IMR-90 (cell line): ENCODE data around the gene DRD5. TPM values are rescaled to one million over a fixed set of nuclear protein-coding genes. Genes with fewer than 3 reads are reported as not detected.

Experiments used
- ATAC-seq: fragments of 200-7000 bp; cut with Tn5 transposase; 2 replicates; pipeline ENCODE4 v1.9.1; 2020; ENCODE audit warnings: low read depth, mild to moderate bottlenecking, moderate library complexity
- BruUV-seq: library from RNA; stranded (reverse); fragments of 400-500 nt; replicated peaks from 2 replicates; lab custom pipeline; 2021; lab: Mats Ljungman, UMichigan
- CTCF ChIA-PET: fragments of 300-600 bp; formaldehyde crosslinking; extraction: SDS; loops from one replicate; lab custom pipeline; 2021; ENCODE audit warnings: antibody characterized with exemption; lab: Yijun Ruan, JAX
- POLR2A ChIA-PET: fragments of 300-600 bp; sonication (Branson Sonifier 250); formaldehyde crosslinking; loops from one replicate; lab custom pipeline; 2022; ENCODE audit warnings: antibody characterized with exemption; ENCODE audit not compliant: unreplicated experiment; lab: Charles Lee
- DNase-seq: peaks from one replicate; pipeline ENCODE4 v3.0.0; 2013
- H2AFZ ChIP-seq: replicated peaks from 2 replicates; pipeline ENCODE3; 2013; ENCODE audit warnings: low read length, mild to moderate bottlenecking; ENCODE audit not compliant: poor library complexity
- H2AK5ac ChIP-seq: 2 replicates; pipeline ENCODE4 v1.6.1; 2013; ENCODE audit warnings: low read depth, low read length, inconsistent platforms
- H2AK9ac ChIP-seq: replicated peaks from 2 replicates; pipeline ENCODE3; 2013; ENCODE audit warnings: mild to moderate bottlenecking, low read depth, low read length, moderate library complexity; ENCODE audit not compliant: poor library complexity
- H2BK120ac ChIP-seq: 2 replicates; pipeline ENCODE4 v1.6.1; 2013; ENCODE audit warnings: low read depth, low read length, inconsistent platforms
- H2BK15ac ChIP-seq: 3 replicates; pipeline ENCODE4 v1.6.1; 2013; ENCODE audit warnings: low read depth, low read length, inconsistent platforms
- H2BK20ac ChIP-seq: 2 replicates; pipeline ENCODE4 v1.6.1; 2013; ENCODE audit warnings: low read depth, mild to moderate bottlenecking, inconsistent platforms, low read length, moderate library complexity
- H2BK5ac ChIP-seq: 2 replicates; pipeline ENCODE4 v1.6.1; 2013; ENCODE audit warnings: mild to moderate bottlenecking, low read depth, low read length, inconsistent platforms; ENCODE audit not compliant: poor library complexity, severe bottlenecking
- H3K14ac ChIP-seq: replicated peaks from 2 replicates; pipeline ENCODE4 v1.6.1; 2013; ENCODE audit warnings: low read depth, low read length, inconsistent platforms
- H3K18ac ChIP-seq: 2 replicates; pipeline ENCODE4 v1.6.1; 2013; ENCODE audit warnings: low read depth, low read length, control low read depth
- H3K23ac ChIP-seq: 2 replicates; pipeline ENCODE4 v1.6.1; 2013; ENCODE audit warnings: low read depth, low read length, inconsistent platforms
- H3K27ac ChIP-seq: 2 replicates; pipeline ENCODE4 v1.5.1; 2013; ENCODE audit warnings: mild to moderate bottlenecking, control low read depth, low read length; ENCODE audit not compliant: insufficient read depth
- H3K27me3 ChIP-seq: 2 replicates; pipeline ENCODE4 v1.6.1; 2013; ENCODE audit warnings: low read length; ENCODE audit not compliant: control insufficient read depth, insufficient read depth
- H3K36me3 ChIP-seq: 2 replicates; pipeline ENCODE4 v1.6.1; 2013; ENCODE audit warnings: low read length, mixed read lengths; ENCODE audit not compliant: control insufficient read depth, insufficient read depth
- H3K4ac ChIP-seq: 2 replicates; pipeline ENCODE4 v1.6.1; 2013; ENCODE audit warnings: low read depth, low read length, inconsistent platforms
- H3K4me1 ChIP-seq: 2 replicates; pipeline ENCODE4 v1.6.1; 2013; ENCODE audit warnings: low read length, mixed read lengths; ENCODE audit not compliant: control insufficient read depth, insufficient read depth
- H3K4me2 ChIP-seq: 2 replicates; pipeline ENCODE4 v1.6.1; 2013; ENCODE audit warnings: low read depth, mild to moderate bottlenecking, control low read depth, low read length, moderate library complexity
- H3K4me3 ChIP-seq: 2 replicates; pipeline ENCODE4 v1.5.1; 2013; ENCODE audit warnings: low read depth, mild to moderate bottlenecking, control low read depth, low read length, moderate library complexity; ENCODE audit not compliant: insufficient read depth
- H3K56ac ChIP-seq: 2 replicates; pipeline ENCODE4 v1.6.1; 2013; ENCODE audit warnings: low read length, inconsistent platforms; ENCODE audit not compliant: insufficient read depth; ENCODE audit errors: extremely low read depth
- H3K79me1 ChIP-seq, 2 experiments: 2 replicates each; pipeline ENCODE4 v1.6.1; 2013; ENCODE audit warnings: low read length in 2 of 2, inconsistent platforms in 1 of 2, low read depth in 1 of 2
- H3K9ac ChIP-seq: 2 replicates; pipeline ENCODE4 v1.6.1; 2013; ENCODE audit warnings: low read depth, low read length, control low read depth
- H3K9me1 ChIP-seq: 2 replicates; pipeline ENCODE4 v1.6.1; 2013; ENCODE audit warnings: low read length, inconsistent platforms; ENCODE audit not compliant: insufficient read depth
- H3K9me3 ChIP-seq: 2 replicates; pipeline ENCODE4 v1.6.1; 2013; ENCODE audit warnings: low read length; ENCODE audit not compliant: control insufficient read depth, insufficient read depth
- H4K20me1 ChIP-seq: 2 replicates; pipeline ENCODE4 v1.6.1; 2013; ENCODE audit warnings: low read length, inconsistent platforms; ENCODE audit not compliant: insufficient read depth
- H4K5ac ChIP-seq: 2 replicates; pipeline ENCODE4 v1.6.1; 2013; ENCODE audit warnings: mild to moderate bottlenecking, low read depth, low read length, control low read depth
- H4K8ac ChIP-seq, 2 experiments: 2 replicates each; pipeline ENCODE4 v1.6.1; 2013; ENCODE audit warnings: low read depth in 2 of 2, low read length in 2 of 2, control low read depth in 1 of 2, inconsistent platforms in 1 of 2
- H4K91ac ChIP-seq: 2 replicates; pipeline ENCODE4 v1.6.1; 2013; ENCODE audit warnings: low read depth, low read length, inconsistent platforms; ENCODE audit not compliant: insufficient read depth
- BHLHE40 ChIP-seq: fragments of 150-350 bp; IDR thresholded peaks from 2 replicates; pipeline ENCODE4 v1.6.1; 2016; ENCODE audit warnings: mild to moderate bottlenecking, low read depth, low read length
- CEBPB ChIP-seq: IDR thresholded peaks from 2 replicates; pipeline ENCODE4 v1.6.1; 2012; ENCODE audit warnings: low read depth, low read length, improper control_type of control experiment
- CHD1 ChIP-seq: IDR thresholded peaks from 2 replicates; pipeline ENCODE4 v1.6.1; 2012; ENCODE audit warnings: low read depth, low read length, improper control_type of control experiment
- FOS ChIP-seq: fragments of 150-350 bp; IDR thresholded peaks from 2 replicates; pipeline ENCODE4 v1.6.1; 2016; ENCODE audit warnings: low read depth, low read length
- MAFK ChIP-seq: IDR thresholded peaks from 2 replicates; pipeline ENCODE4 v1.6.1; 2012; ENCODE audit warnings: low read depth, low read length, improper control_type of control experiment
- MAZ ChIP-seq: IDR thresholded peaks from 2 replicates; pipeline ENCODE4 v1.6.1; 2012; ENCODE audit warnings: low read depth, mild to moderate bottlenecking, low read length, improper control_type of control experiment, moderate library complexity, borderline replicate concordance
- MXI1 ChIP-seq: IDR thresholded peaks from 2 replicates; pipeline ENCODE4 v1.6.1; 2012; ENCODE audit warnings: low read depth, mild to moderate bottlenecking, low read length, moderate library complexity, borderline replicate concordance
- NFE2L2 ChIP-seq: fragments of 150-350 bp; IDR thresholded peaks from 2 replicates; pipeline ENCODE4 v1.6.1; 2016; ENCODE audit warnings: low read depth, mild to moderate bottlenecking, low read length
- POLR2A ChIP-seq: IDR thresholded peaks from 2 replicates; pipeline ENCODE4 v1.6.1; 2012; ENCODE audit warnings: mild to moderate bottlenecking, low read depth, low read length
- RAD21 ChIP-seq: IDR thresholded peaks from 2 replicates; pipeline ENCODE4 v1.6.1; 2012; ENCODE audit warnings: low read length, improper control_type of control experiment
- RCOR1 ChIP-seq: IDR thresholded peaks from 2 replicates; pipeline ENCODE4 v1.6.1; 2012; ENCODE audit warnings: mild to moderate bottlenecking, low read length, improper control_type of control experiment; ENCODE audit not compliant: insufficient replicate concordance
- RFX5 ChIP-seq: IDR thresholded peaks from 2 replicates; pipeline ENCODE4 v1.8.0; 2012; ENCODE audit warnings: low read depth, mild to moderate bottlenecking, low read length, moderate library complexity
- SMC3 ChIP-seq: fragments of 150-350 bp; IDR thresholded peaks from 2 replicates; pipeline ENCODE4 v1.6.1; 2016; ENCODE audit warnings: low read depth, mild to moderate bottlenecking, antibody characterized with exemption, low read length, moderate library complexity
- WGBS, 2 experiments: methylation state at CpG; one replicate each; pipeline versions ENCODE4 v1.1.5 to v1.1.7; 2013; ENCODE audit warnings: missing lambda C conversion rate in 2 of 2; ENCODE audit not compliant: insufficient read length in 1 of 2; ENCODE audit errors: extremely low coverage in 2 of 2; 5-methylcytosine and 5-hydroxymethylcytosine counted together
- dilution Hi-C: fragments of 300-500 bp; cut with HindIII; formaldehyde crosslinking; loops from one replicate; pipeline ENCODE4 v1.14.3; 2018; ENCODE audit warnings: low sequenced_read_pairs; ENCODE audit not compliant: unreplicated experiment
- in situ Hi-C: fragments of 300-500 bp; cut with MboI; formaldehyde crosslinking; loops from 3 replicates; pipeline ENCODE4 v1.14.3; 2019; ENCODE audit warnings: low sequenced_read_pairs, inconsistent platforms, mixed read lengths
- intact Hi-C: fragments of 100-400 bp; cut with micrococcal nuclease; formaldehyde crosslinking; loops from 2 replicates; pipeline ENCODE4 v1.10.0; 2022
- polyA plus RNA-seq, 3 experiments: library from polyadenylated mRNA; depleted of rRNA; stranded (reverse); fragments of >200 nt; gene quantifications; 2 replicates each; pipeline ENCODE4 v1.2.3, GENCODE V29; 2012; ENCODE audit warnings: low replicate concordance in 1 of 3
- total RNA-seq: library from RNA; depleted of rRNA; stranded (reverse); fragments of >200 nt; gene quantifications from 2 replicates; pipeline ENCODE4 v1.2.3, GENCODE V29; 2012
- TF ChIP-seq, protein P1 (sequence below): fragments of 150-350 bp; IDR thresholded peaks from 2 replicates; pipeline ENCODE4 v1.6.1; 2016; ENCODE audit warnings: low read depth, mild to moderate bottlenecking, low read length, moderate library complexity, borderline replicate concordance
- TF ChIP-seq, protein P2 (sequence below): conservative IDR thresholded peaks from 2 replicates; pipeline ENCODE4 v1.5.1; 2012; ENCODE audit warnings: mild to moderate bottlenecking, low read depth, low read length, improper control_type of control experiment
- TF ChIP-seq, protein P3 (sequence below): fragments of 150-350 bp; IDR thresholded peaks from 2 replicates; pipeline ENCODE4 v1.6.1; 2017; ENCODE audit warnings: mild to moderate bottlenecking, antibody characterized with exemption, low read length, low read depth

DRD5 gene
- total and polyA plus RNA-seq, 2 of the 4 experiments (the other 2 are of a cell fraction): not detected

DNA sequence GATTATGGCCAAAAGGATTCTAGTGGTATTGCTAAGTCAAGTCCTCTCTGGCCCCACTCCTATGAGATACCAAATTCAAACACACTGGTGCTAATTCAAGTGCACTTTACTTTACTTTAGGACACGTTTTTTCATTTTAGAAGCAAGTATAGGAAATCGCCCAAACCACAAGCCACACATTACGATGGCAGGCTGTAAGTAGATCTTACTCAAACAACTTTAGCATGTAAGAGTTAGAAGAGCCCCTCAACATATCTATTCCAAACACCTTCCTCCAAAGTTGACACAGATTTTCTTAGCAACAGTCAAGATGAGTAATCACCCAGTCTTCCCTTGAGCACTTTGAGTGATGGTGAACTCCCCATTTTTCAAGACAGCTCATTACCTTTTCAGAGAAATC is 43.6 kb downstream of the DRD5 start:
- WGBS, 2 experiments: no CpG with 5 or more reads among the region's 3 CpGs
- Histone ChIP-seq H3K23ac (no peak overlapping the region), H3K9ac (no peak overlapping the region), H3K4me2 (no peak overlapping the region), H4K91ac (no peak overlapping the region), H3K9me1 (no peaks in the 10 kb centered on the region), H3K4ac (no peak overlapping the region), H3K18ac (no peak overlapping the region), H3K27me3 (no peaks in the 10 kb centered on the region), H2AK9ac (no peak overlapping the region), H2BK120ac (no peak overlapping the region), H3K4me3 (no peak overlapping the region), H3K79me1 (no peaks in the 10 kb centered on the region), H3K36me3 (no peaks in the 10 kb centered on the region), H3K4me1 (no peaks in the 10 kb centered on the region), H2BK5ac (no peak overlapping the region), H2AK5ac (no peak overlapping the region), H2BK20ac (no peak overlapping the region), H4K8ac (no peak overlapping the region), H2BK15ac (no peak overlapping the region), H4K20me1 (no peaks in the 10 kb centered on the region), H3K56ac (no peak overlapping the region), H2AFZ (no peak overlapping the region), H3K9me3 (no peaks in the 10 kb centered on the region), H3K14ac (no peak overlapping the region), H4K5ac (no peak overlapping the region), H3K27ac (no peak overlapping the region)
- intact Hi-C loops (no loop called here), in situ Hi-C loops (no loop called here), dilution Hi-C loops (no loop called here)
- ChIA-PET POLR2A (no interaction called here), CTCF (no interaction called here)
- ATAC-seq: no peak
- no TSS peak for BruUV-seq
- TF ChIP-seq BHLHE40 (no peak), MXI1 (no peak), CEBPB (no peak), RFX5 (no peak), POLR2A (no peak), FOS (no peak), RAD21 (no peak), RCOR1 (no peak), NFE2L2 (no peak), CHD1 (no peak), MAZ (no peak), SMC3 (no peak), MAFK (no peak)
- TF ChIP-seq, protein P1, sequence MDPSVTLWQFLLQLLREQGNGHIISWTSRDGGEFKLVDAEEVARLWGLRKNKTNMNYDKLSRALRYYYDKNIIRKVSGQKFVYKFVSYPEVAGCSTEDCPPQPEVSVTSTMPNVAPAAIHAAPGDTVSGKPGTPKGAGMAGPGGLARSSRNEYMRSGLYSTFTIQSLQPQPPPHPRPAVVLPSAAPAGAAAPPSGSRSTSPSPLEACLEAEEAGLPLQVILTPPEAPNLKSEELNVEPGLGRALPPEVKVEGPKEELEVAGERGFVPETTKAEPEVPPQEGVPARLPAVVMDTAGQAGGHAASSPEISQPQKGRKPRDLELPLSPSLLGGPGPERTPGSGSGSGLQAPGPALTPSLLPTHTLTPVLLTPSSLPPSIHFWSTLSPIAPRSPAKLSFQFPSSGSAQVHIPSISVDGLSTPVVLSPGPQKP: no peak
- TF ChIP-seq, protein P2, sequence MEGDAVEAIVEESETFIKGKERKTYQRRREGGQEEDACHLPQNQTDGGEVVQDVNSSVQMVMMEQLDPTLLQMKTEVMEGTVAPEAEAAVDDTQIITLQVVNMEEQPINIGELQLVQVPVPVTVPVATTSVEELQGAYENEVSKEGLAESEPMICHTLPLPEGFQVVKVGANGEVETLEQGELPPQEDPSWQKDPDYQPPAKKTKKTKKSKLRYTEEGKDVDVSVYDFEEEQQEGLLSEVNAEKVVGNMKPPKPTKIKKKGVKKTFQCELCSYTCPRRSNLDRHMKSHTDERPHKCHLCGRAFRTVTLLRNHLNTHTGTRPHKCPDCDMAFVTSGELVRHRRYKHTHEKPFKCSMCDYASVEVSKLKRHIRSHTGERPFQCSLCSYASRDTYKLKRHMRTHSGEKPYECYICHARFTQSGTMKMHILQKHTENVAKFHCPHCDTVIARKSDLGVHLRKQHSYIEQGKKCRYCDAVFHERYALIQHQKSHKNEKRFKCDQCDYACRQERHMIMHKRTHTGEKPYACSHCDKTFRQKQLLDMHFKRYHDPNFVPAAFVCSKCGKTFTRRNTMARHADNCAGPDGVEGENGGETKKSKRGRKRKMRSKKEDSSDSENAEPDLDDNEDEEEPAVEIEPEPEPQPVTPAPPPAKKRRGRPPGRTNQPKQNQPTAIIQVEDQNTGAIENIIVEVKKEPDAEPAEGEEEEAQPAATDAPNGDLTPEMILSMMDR: no peak
- TF ChIP-seq, protein P3, sequence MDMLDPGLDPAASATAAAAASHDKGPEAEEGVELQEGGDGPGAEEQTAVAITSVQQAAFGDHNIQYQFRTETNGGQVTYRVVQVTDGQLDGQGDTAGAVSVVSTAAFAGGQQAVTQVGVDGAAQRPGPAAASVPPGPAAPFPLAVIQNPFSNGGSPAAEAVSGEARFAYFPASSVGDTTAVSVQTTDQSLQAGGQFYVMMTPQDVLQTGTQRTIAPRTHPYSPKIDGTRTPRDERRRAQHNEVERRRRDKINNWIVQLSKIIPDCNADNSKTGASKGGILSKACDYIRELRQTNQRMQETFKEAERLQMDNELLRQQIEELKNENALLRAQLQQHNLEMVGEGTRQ: no peak
- DNase-seq: no peak
